Activated CD8-positive, alpha-beta memory T cell treated with anti-CD3 and anti-CD28 coated beads, Interleukin-2, amount 50 U/mL, for 48 hours (primary cell): Measurements from ENCODE around the gene RCAN2.

Source experiments
- DNase-seq: peaks from one replicate; pipeline ENCODE4 v3.0.0-alpha.2; 2020

The RCAN2 gene

GRCh38 chr6:46491628-46492547, 639 bp upstream of the RCAN2 start:
- peak; percentile 59 for DNase-seq

DNA sequence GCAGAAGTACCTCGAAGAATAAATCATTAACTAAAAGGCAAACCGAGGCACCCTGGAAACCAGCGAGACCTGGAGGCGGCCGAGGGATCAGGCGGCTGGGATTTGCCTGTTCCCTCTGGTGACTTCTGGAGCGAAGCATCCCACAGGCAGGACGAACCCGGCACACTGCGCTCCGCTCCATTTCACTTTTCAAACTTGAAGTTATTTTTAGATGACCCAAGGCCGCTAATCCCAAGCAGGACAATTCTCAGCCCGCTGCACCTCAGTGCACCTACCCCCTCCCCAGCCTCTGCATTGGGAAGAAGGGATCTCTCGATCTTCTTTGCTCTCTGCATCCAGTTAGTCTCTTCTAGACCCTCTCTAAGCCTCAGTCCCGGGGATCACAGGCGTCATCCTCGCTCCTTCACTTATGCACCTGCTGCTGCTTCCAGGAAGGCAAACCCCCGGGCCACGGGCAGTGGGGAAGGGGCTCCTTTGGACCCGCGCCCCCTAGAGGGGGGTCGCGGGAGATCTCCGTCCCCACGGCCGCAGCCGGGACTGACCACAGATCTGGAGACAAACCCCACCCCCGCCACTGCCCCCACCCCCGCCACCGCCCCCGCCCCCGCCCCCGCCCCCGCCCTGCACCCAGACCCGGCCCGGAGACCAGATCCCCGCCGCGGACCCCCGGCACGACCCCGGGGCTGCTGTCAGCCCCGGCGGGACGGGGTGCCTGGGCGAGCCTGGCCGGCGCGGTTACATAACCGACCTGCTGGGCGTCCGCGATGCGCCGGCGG, 636 bp downstream of the RCAN2 start:
- no peak for DNase-seq

GRCh38 chr6:46486181-46486580, 5.1 kb downstream of the RCAN2 start:
- no peak for DNase-seq

- no peak for DNase-seq
These were observed 7.0 kb downstream of the RCAN2 start for GRCh38 chr6:46484081-46484820.

GRCh38 chr6:46476301-46476700, 14.9 kb downstream of the RCAN2 start:
- DNase-seq, result no peak

- DNase-seq, result no peak
These were observed 17.4 kb downstream of the RCAN2 start for GRCh38 chr6:46473881-46474280.

GRCh38 chr6:46472243-46472642, 19.0 kb downstream of the RCAN2 start:
- no peak for DNase-seq

DNA sequence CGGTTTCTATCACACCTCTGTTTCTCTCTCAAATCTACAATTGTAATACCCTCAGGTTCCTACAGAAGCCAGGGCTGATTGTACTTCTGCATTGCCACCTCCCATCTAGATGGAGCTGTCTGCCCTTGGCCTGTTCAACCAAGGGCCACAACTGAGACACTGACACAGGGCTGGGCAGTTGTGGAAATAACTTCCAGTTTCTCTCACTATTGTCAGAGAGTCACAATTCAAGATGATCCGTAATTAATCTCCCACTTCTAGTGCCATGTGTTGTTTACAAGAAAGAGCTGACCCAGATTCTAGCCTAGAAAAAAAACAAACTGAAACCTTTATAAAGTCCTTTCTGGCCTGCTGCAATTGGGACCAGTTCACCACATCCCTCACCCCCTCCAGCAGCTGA, 22.2 kb downstream of the RCAN2 start:
- no peak for DNase-seq

DNA sequence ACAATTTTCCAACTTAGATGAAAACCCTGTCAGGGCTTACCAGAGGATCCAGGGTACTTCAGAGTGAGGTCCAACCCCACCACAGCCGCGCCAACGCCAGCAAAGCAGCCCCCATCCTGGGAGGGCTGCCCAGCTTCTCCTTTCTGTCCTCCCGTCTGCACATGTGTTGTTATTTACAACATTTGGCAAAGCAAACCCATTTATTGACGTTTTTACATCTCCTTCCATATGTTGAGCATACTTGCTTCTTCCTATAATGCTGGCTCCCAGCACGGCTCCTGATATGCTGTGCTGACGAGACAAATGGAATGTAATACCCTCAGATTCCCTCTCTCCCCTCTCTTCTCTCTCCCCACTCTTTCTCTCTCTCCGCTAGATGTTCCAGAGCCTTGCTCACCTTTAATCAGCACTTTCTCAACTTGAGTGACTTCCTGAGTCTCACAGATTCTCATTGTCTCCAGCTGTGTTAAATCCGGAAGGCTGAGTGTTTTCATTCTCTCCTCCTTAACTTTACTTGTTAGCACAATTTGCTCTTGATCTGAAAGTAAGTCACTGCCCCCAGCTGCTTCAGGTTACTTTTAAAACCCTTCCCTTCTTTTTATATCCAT, 22.7 kb downstream of the RCAN2 start:
- DNase-seq, result no peak

- no peak for DNase-seq
These were observed 24.7 kb downstream of the RCAN2 start for GRCh38 chr6:46466570-46466969.

GRCh38 chr6:46465294-46466165, 25.7 kb downstream of the RCAN2 start:
- DNase-seq, result no peak

DNA sequence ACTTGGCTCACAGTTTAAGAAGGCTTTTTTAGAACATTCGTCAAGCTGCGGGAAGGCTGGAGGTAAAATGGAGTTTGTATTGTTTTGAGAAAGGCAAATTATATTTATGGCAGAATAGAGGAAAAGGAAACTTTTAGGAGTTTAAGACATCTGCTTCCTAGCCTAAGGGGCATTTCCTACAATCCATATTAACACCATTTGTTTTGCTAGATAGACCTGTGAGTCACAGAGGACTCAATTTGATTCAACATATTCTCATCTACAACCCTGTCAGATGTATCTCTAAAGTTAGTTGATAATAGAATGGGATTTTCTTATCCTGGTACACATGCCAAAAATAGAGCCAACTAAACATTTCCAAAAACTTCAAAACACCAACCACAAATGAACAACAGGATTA, 35.0 kb downstream of the RCAN2 start:
- DNase-seq, result no peak

DNA sequence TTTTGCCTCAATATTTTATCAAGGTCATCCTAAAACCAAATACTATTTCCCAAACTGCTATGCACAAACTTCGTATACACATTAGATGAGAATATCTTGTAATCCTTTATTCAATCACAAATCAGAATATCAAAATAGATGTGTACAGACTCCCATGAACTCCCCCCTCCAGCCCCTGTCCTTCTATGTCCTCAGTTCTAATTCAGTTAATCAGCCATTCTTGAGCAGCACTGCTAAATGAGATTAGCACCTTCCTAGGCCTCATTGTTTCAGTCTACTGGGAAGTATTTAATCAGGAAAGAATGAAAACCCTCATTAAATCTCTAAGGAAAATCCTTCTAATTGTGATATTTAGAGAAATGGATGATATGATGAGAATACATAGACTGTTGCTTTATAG, 36.6 kb downstream of the RCAN2 start:
- no peak for DNase-seq

DNA sequence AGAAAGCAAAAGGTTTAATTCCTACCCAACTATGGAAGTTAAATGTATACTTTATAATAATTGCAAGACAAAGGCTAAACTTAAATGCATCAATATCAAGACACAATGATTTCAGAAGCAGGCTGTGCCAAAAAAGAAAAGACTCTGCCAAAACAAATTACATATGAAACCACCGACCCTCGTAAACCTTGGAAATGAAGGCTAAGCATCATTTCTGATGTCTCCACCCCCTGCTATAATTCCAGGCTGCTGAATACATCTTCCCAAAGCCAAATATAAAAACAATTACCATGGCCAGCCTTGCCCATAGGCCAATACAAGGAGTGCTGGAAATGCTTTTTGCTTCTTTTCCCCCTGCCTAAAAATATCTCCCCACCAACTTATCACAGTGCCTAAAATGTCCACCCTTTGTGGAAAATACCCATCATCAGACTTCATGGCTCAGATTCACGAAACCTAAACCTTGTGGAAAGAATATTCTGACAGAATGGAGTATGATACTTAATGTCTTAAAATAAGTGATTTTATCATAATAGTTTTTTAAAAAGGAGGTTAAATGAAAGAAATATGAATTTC, 37.4 kb downstream of the RCAN2 start:
- no peak for DNase-seq

- no peak for DNase-seq
These were observed 38.0 kb downstream of the RCAN2 start for GRCh38 chr6:46453216-46453615.

DNA sequence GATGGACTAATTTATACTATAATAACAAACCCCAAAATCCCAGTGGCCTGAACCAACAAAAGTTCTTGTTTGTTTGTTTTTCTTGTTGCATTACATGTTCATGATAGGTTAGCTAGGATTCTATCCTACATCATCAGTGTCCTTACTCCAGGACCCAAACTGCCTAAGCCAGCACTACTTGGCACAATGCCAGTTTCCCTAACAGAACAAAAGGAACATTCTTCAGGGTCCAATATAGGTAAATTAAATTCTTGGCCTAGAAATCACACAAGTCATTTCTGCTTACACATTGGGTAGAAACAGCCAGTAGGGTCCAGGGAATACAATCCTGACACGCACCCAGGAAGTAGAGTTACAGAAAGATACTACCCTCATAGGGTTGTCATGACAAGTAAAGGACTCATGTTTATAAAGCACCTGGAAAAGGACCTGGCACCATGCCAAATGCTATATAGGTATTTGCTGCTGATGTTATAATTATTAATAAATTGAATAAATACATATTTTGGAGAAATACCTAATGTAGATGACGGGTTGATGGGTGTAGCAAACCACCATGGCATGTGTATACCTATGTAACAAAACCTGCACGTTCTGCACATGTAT, 38.8 kb downstream of the RCAN2 start:
- no peak for DNase-seq

DNA sequence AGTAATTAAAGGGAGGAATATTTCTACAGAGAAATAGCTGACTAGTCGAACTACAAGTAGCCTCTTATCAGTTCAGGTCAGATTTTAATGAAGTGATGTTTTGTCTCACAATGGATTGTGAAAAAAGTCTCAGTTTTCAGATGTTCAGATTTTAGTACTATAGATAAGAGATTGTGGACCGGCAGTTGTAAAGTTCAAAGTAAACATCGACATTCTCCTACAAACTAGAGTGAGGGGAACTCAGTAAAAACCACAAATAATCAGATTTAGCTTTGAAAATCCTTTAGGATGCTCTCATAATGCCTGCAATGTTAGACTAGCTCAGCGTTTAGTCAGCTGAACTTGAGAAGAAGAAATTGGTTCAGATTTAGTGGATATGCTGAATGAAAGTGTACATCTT, 39.9 kb downstream of the RCAN2 start:
- no peak for DNase-seq

GRCh38 chr6:46444772-46445454, 46.3 kb downstream of the RCAN2 start:
- DNase-seq, result no peak

DNA sequence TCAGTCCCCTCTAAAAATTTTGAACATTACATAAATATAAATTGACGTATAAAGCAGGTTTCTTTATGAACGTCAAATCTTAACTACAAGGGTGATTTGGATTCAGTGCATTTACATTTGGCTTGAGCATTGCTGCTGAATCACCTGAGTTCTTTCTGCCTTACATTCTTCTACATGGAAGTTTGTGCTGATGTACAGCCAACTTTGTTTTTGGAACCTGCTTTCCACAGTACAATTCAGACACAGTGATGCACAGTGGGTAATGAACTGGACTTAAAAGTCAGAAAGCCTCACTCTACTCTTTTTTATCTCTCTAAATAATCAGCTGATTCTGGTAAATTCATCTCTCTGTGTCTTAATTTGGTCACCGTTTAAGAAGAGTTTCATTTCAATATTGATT, 47.6 kb downstream of the RCAN2 start:
- no peak for DNase-seq

DNA sequence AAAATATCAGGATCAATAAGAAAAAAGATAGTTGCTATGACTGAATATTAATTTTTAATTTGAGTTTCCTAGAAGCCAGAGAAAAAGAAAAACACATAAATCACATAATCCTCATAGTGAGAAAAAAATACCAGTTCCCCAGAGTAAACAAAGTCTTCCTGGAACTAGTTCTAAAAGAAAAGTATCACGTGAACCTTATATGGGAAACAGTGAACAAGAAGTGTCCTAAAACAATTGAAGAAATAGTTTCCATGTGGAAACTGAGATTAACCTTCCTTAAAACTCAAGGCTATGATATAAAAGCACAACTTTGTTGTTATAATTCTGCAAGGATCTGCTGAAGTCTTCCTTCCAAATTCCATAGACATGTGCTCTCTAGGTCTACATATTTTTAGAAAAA, 50.6 kb downstream of the RCAN2 start:
- DNase-seq, result no peak

GRCh38 chr6:46440141-46440540, 51.1 kb downstream of the RCAN2 start:
- DNase-seq, result no peak
